ENCODE results near the gene GBP3. TPM values are rescaled to one million over a fixed set of nuclear protein-coding genes. Genes with fewer than 3 reads are reported as not detected.

Gene GBP3
- total and polyA plus RNA-seq, 7 experiments from 2014 or later, result 11.1 to 39.9 (median 17.7) TPM

- Mint-ChIP-seq H3K27me3 (no peaks in the 10 kb centered on the region), H3K4me1 (peaks cover 24 to 56% (median 45%) of the 10 kb centered on the region in 7 donors), H3K4me3 (peak overlapping the region in 4 of 10 donors; percentile 1 to 42 (median 23)), H3K27ac (peak overlapping the region in 6 of 9 donors; percentile 61 to 90 (median 78)), H3K36me3 (peaks cover 0 to 25% (median 3%) of the 10 kb centered on the region in 5 donors), H3K9me3 (peaks cover 0 to 2% (median 0%) of the 10 kb centered on the region in 11 donors)
- peaks cover 0 to 5% (median 0%) of the 10 kb centered on the region in 3 experiments for H3K36me3 ChIP-seq (ENCODE audit: control insufficient read depth in 2 of 3, insufficient read depth in 3 of 3, low read length in 3 of 3)
- no peak for ATAC-seq
- DNase-seq, result no peak
- ChIA-PET POLR2A (interaction anchor here (0.7 to 2.6 kb wide), 4 partner anchors 99 to 632 kb away, joined by 3 to 13 read pairs (median 4); partner anchors contain the start of gene GTF2B), CTCF (interaction anchor here (0.6 to 1.0 kb wide), 3 partner anchors 137 to 360 kb away, joined by 3 to 4 read pairs (median 4); no protein-coding TSS in a partner anchor)
- H3K9me3 ChIP-seq (ENCODE audit: control insufficient read depth in 2 of 3, low read length in 3 of 3), result no peaks in the 10 kb centered on the region
- no peaks in the 10 kb centered on the region for H3K27me3 ChIP-seq (ENCODE audit: control insufficient read depth in 2 of 2, insufficient read depth in 2 of 2, low read length in 2 of 2)
- intact Hi-C loops (cut with micrococcal nuclease), result no loop called here
- no peak overlapping the region for H3K4me3 ChIP-seq (ENCODE audit: low read length)
- H3K27ac ChIP-seq (ENCODE audit: low read depth, low read length), result no peak overlapping the region
- H3K4me1 ChIP-seq (ENCODE audit: control insufficient read depth in 2 of 2, insufficient read depth in 2 of 2, low read length in 2 of 2), result peaks cover 15 to 28% of the 10 kb centered on the region in 2 donors
These were observed 32.2 kb downstream of the GBP3 start for GRCh38 chr1:88990426-88990825.

DNA sequence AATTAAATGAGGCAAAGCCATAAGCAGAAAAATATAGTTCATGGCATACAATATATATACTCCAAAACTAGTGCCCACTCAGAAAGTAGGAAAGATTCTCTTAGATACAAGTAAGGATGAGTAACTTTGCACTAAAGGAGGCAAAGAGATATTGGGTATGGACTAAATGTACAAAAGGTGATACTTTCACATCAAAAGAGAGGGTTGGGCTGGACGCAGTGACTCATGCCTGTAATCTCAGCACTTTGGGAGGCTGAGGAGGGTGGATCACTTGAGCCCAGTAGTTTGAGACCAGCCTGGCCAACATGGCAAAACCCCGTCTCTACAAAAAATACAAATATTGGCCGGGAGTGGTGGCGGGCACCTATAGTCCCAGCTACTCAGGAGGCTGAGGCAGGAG, 37.0 kb downstream of the GBP3 start:
- H3K27ac ChIP-seq (ENCODE audit: low read depth, low read length), result no peak overlapping the region
- peaks cover 41 to 83% (median 72%) of the 10 kb centered on the region in 7 donors for H3K4me1 Mint-ChIP-seq
- intact Hi-C loops (cut with micrococcal nuclease), result no loop called here

DNA sequence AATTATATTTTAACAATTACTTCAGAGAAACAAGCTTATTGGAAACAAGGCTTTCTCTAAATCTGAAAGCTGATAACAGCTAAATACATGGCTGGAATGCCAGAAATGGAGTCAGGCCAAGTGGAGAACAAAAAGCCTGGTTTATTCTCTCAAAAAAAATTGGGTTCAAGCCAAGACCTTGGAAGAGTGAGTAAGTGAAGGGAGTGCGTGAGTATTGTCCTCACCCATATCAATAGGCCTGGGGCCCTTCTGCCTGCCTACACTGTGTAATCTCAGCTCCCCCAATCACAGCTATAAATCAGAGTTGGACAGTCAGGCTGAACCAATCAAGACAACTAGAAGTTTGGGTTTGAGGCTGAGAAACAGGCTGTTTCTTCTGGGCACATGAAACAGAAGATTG, 37.6 kb downstream of the GBP3 start:
- Histone ChIP-seq H3K4me3 (ENCODE audit: low read length) (no peak overlapping the region), H3K27ac (ENCODE audit: low read depth, low read length) (peak overlapping the region; percentile 55), H3K36me3 (ENCODE audit: control insufficient read depth in 2 of 3, insufficient read depth in 3 of 3, low read length in 3 of 3) (peaks cover 0 to 6% (median 0%) of the 10 kb centered on the region in 3 experiments), H3K9me3 (ENCODE audit: control insufficient read depth in 2 of 3, low read length in 3 of 3) (no peaks in the 10 kb centered on the region), H3K4me1 (ENCODE audit: control insufficient read depth in 2 of 2, insufficient read depth in 2 of 2, low read length in 2 of 2) (peaks cover 9 to 22% of the 10 kb centered on the region in 2 donors), H3K27me3 (ENCODE audit: control insufficient read depth in 2 of 2, insufficient read depth in 2 of 2, low read length in 2 of 2) (no peaks in the 10 kb centered on the region)
- ATAC-seq (no peak), DNase-seq (no peak)
- ChIA-PET CTCF (interaction anchor here (0.6 to 5.5 kb wide), 14 partner anchors 10 to 471 kb away, joined by 3 to 49 read pairs (median 4); partner anchors contain the start of gene GBP3), POLR2A (interaction anchor here (0.6 to 1.9 kb wide), 7 partner anchors 8 to 373 kb away, joined by 3 to 11 read pairs (median 3); no protein-coding TSS in a partner anchor)
- intact Hi-C loops (cut with micrococcal nuclease), result no loop called here
- Mint-ChIP-seq H3K36me3 (peaks cover 6 to 50% (median 24%) of the 10 kb centered on the region in 5 donors), H3K27me3 (no peaks in the 10 kb centered on the region), H3K4me1 (peaks cover 38 to 82% (median 70%) of the 10 kb centered on the region in 7 donors), H3K4me3 (peak overlapping the region in 7 of 10 donors; percentile 14 to 71 (median 47)), H3K9me3 (no peaks in the 10 kb centered on the region), H3K27ac (peak overlapping the region; percentile 51 to 94 (median 81))

More for the DNA sequence above, 37.0 kb downstream of the GBP3 start:
- no peak for DNase-seq
- Mint-ChIP-seq H3K27me3 (no peaks in the 10 kb centered on the region), H3K9me3 (no peaks in the 10 kb centered on the region), H3K36me3 (peaks cover 4 to 51% (median 27%) of the 10 kb centered on the region in 5 donors), H3K27ac (peak overlapping the region in 8 of 9 donors; percentile 51 to 94 (median 82)), H3K4me3 (no peak overlapping the region)
- ChIA-PET POLR2A (interaction anchor here (0.8 to 1.2 kb wide), 2 partner anchors 373 to 419 kb away, joined by 3 read pairs; no protein-coding TSS in a partner anchor), CTCF (interaction anchor here (0.6 to 5.5 kb wide), 5 partner anchors 14 to 470 kb away, joined by 3 to 49 read pairs (median 22); no protein-coding TSS in a partner anchor)
- Histone ChIP-seq H3K9me3 (ENCODE audit: control insufficient read depth in 2 of 3, low read length in 3 of 3) (no peaks in the 10 kb centered on the region), H3K27me3 (ENCODE audit: control insufficient read depth in 2 of 2, insufficient read depth in 2 of 2, low read length in 2 of 2) (no peaks in the 10 kb centered on the region), H3K4me1 (ENCODE audit: control insufficient read depth in 2 of 2, insufficient read depth in 2 of 2, low read length in 2 of 2) (peaks cover 15 to 24% of the 10 kb centered on the region in 2 donors), H3K36me3 (ENCODE audit: control insufficient read depth in 2 of 3, insufficient read depth in 3 of 3, low read length in 3 of 3) (peaks cover 0 to 6% (median 0%) of the 10 kb centered on the region in 3 experiments), H3K4me3 (ENCODE audit: low read length) (no peak overlapping the region)
- ATAC-seq, result no peak

- POLR2A ChIA-PET, result interaction anchor here (0.6 to 1.9 kb wide), 11 partner anchors 10 to 374 kb away, joined by 3 to 11 read pairs (median 3); partner anchors contain the start of genes GBP1 and GBP5
- H3K4me3 Mint-ChIP-seq, result peak overlapping the region in 9 of 10 donors; percentile 14 to 71 (median 47)
- DNase-seq, result no peak
- ATAC-seq, result no peak
- Histone ChIP-seq H3K9me3 (ENCODE audit: control insufficient read depth in 2 of 3, low read length in 3 of 3) (no peaks in the 10 kb centered on the region), H3K4me3 (ENCODE audit: low read length) (no peak overlapping the region), H3K4me1 (ENCODE audit: control insufficient read depth in 2 of 2, insufficient read depth in 2 of 2, low read length in 2 of 2) (peaks cover 8 to 18% of the 10 kb centered on the region in 2 donors), H3K27ac (ENCODE audit: low read depth, low read length) (peak overlapping the region; percentile 55), H3K27me3 (ENCODE audit: control insufficient read depth in 2 of 2, insufficient read depth in 2 of 2, low read length in 2 of 2) (no peaks in the 10 kb centered on the region), H3K36me3 (ENCODE audit: control insufficient read depth in 2 of 3, insufficient read depth in 3 of 3, low read length in 3 of 3) (peaks cover 0 to 10% (median 2%) of the 10 kb centered on the region in 3 experiments)
- peaks cover 9 to 52% (median 23%) of the 10 kb centered on the region in 5 donors for H3K36me3 Mint-ChIP-seq
- H3K27ac Mint-ChIP-seq, result peak overlapping the region; percentile 51 to 94 (median 81)
- peaks cover 35 to 82% (median 70%) of the 10 kb centered on the region in 7 donors for H3K4me1 Mint-ChIP-seq
- intact Hi-C loops (cut with micrococcal nuclease), result loop anchor here (1.0 kb wide), 6 partner anchors 8 to 471 kb away; partner anchors contain the start of genes KYAT3 (in 2 of the 2) and RBMXL1 (in 2 of the 2)
- no peaks in the 10 kb centered on the region for H3K9me3 Mint-ChIP-seq
- CTCF ChIA-PET, result interaction anchor here (0.6 to 5.5 kb wide), 17 partner anchors 9 to 471 kb away, joined by 3 to 49 read pairs (median 4); partner anchors contain the start of gene GBP3
- no peaks in the 10 kb centered on the region for H3K27me3 Mint-ChIP-seq
These were observed 38.1 kb downstream of the GBP3 start for GRCh38 chr1:88984569-88984968.

DNA sequence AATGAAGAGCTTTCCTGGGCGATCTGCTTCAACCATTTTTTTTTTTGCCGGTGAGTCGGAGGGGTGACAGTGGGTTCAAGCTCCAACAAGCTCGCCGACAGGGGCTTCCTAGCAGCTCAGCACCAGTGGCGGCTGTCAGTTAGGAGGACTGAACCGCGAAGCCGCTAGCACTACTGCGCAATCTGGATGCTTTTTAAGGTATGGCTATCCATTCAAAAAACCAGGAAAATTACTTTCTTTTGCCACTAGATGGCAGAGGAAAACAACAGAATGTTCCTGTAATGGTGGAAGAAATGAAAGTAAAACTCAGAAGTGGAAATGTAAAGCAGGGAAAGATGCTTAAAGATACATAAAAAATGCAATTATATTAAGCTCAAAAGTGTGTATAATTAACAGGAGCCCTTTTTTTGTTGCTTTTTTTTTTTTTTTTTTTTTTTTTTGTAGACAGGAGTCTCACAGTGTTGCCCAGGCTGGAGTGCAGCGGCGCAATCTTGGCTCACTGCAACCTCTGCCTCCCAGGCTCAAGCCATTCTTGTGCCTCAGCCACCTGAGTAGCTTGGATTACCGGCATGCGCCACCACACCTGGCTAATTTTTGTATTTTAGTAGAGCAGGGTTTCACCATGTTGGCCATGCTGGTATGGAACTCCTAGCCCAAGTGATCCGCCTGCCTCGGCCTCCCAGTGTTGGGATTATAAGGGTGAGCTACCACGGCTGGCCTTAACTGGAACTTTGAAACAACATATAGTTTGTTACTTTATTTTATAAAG, 38.7 kb downstream of the GBP3 start:
- DNase-seq (peak in 7 of 9 donors; percentile 52 to 72 (median 62)), ATAC-seq (peak; percentile 85)
- Mint-ChIP-seq H3K27me3 (no peaks in the 10 kb centered on the region), H3K4me3 (peak overlapping the region in 9 of 10 donors; percentile 56 to 76 (median 63)), H3K9me3 (no peaks in the 10 kb centered on the region), H3K36me3 (peaks cover 9 to 54% (median 23%) of the 10 kb centered on the region in 5 donors), H3K4me1 (peaks cover 29 to 82% (median 70%) of the 10 kb centered on the region in 7 donors), H3K27ac (peak overlapping the region; percentile 46 to 94 (median 81))
- Histone ChIP-seq H3K36me3 (ENCODE audit: control insufficient read depth in 2 of 3, insufficient read depth in 3 of 3, low read length in 3 of 3) (peaks cover 0 to 10% (median 3%) of the 10 kb centered on the region in 3 experiments), H3K4me3 (ENCODE audit: low read length) (no peak overlapping the region), H3K9me3 (ENCODE audit: control insufficient read depth in 2 of 3, low read length in 3 of 3) (no peaks in the 10 kb centered on the region), H3K27ac (ENCODE audit: low read depth, low read length) (peak overlapping the region; percentile 55), H3K27me3 (ENCODE audit: control insufficient read depth in 2 of 2, insufficient read depth in 2 of 2, low read length in 2 of 2) (no peaks in the 10 kb centered on the region), H3K4me1 (ENCODE audit: control insufficient read depth in 2 of 2, insufficient read depth in 2 of 2, low read length in 2 of 2) (peaks cover 5 to 13% of the 10 kb centered on the region in 2 donors)
- intact Hi-C loops (cut with micrococcal nuclease), result loop anchor here (1.0 kb wide), 6 partner anchors 8 to 471 kb away; partner anchors contain the start of genes KYAT3 (in 2 of the 2) and RBMXL1 (in 2 of the 2)
- CTCF ChIA-PET, result interaction anchor here (0.6 to 5.5 kb wide), 20 partner anchors 9 to 472 kb away, joined by 3 to 49 read pairs (median 4); partner anchors contain the start of gene GBP3
- POLR2A ChIA-PET, result interaction anchor here (0.6 to 1.9 kb wide), 9 partner anchors 9 to 291 kb away, joined by 3 to 11 read pairs (median 3); partner anchors contain the start of genes GBP1 and GBP5

DNA sequence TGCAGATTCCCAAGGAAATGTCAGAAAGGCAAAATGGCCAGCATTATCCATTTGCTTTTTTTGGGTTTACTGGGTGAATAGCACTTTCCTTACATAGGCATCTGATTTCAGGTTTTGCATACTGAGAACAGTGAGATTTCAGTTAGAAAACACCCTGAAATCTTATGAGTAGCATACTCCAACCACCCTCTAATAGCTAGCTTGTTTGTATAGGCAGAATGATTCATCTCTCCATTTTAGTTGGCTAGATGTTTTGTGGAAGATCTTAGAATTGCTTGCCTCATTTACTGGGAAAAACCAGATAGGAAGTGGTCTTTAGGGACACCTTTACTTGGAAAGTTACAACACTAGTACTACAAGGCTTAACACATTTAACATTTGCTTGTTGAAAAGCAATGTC, 40.6 kb downstream of the GBP3 start:
- ChIA-PET POLR2A (no interaction called here), CTCF (interaction anchor here (3.7 to 5.5 kb wide), 2 partner anchors 17 to 474 kb away, joined by 22 to 49 read pairs; no protein-coding TSS in a partner anchor)
- Histone ChIP-seq H3K4me3 (ENCODE audit: low read length) (no peak overlapping the region), H3K4me1 (ENCODE audit: control insufficient read depth in 2 of 2, insufficient read depth in 2 of 2, low read length in 2 of 2) (peaks cover 5 to 13% of the 10 kb centered on the region in 2 donors), H3K36me3 (ENCODE audit: control insufficient read depth in 2 of 3, insufficient read depth in 3 of 3, low read length in 3 of 3) (peaks cover 0 to 13% (median 3%) of the 10 kb centered on the region in 3 experiments), H3K27ac (ENCODE audit: low read depth, low read length) (no peak overlapping the region), H3K9me3 (ENCODE audit: control insufficient read depth in 2 of 3, low read length in 3 of 3) (no peaks in the 10 kb centered on the region), H3K27me3 (ENCODE audit: control insufficient read depth in 2 of 2, insufficient read depth in 2 of 2, low read length in 2 of 2) (no peaks in the 10 kb centered on the region)
- Mint-ChIP-seq H3K4me3 (peak overlapping the region in 1 of 10 donors; percentile 53), H3K36me3 (peaks cover 9 to 59% (median 23%) of the 10 kb centered on the region in 5 donors), H3K27ac (peak overlapping the region in 1 of 9 donors; percentile 21), H3K27me3 (no peaks in the 10 kb centered on the region), H3K9me3 (no peaks in the 10 kb centered on the region), H3K4me1 (peaks cover 28 to 74% (median 59%) of the 10 kb centered on the region in 7 donors)
- DNase-seq (no peak), ATAC-seq (no peak)
- intact Hi-C loops (cut with micrococcal nuclease), result no loop called here

All from naive thymus-derived CD4-positive, alpha-beta T cell (primary cell).